Astrocyte (in vitro differentiated cells and primary cell): ENCODE data around the gene CHPT1. TPM values are rescaled to one million over a fixed set of nuclear protein-coding genes. Genes with fewer than 3 reads are reported as not detected.

ENCODE experiments used
- DNase-seq: peaks from one replicate; pipeline ENCODE4 v3.0.0-alpha.2; 2010; ENCODE audit warnings: low read depth
- FAIRE-seq: peaks from 2 replicates; lab custom pipeline; 2011; peaks lifted over from hg19 to GRCh38; lab: Jason Lieb, UNC
- H2AFZ ChIP-seq: 2 replicates; pipeline ENCODE4 v1.6.0; 2012; ENCODE audit warnings: low read depth, low read length, inconsistent platforms
- H3K27ac ChIP-seq: 2 replicates; pipeline ENCODE4 v1.5.1; 2011; ENCODE audit warnings: low read depth, low read length, inconsistent platforms
- H3K27me3 ChIP-seq: 2 replicates; pipeline ENCODE4 v1.6.0; 2011; ENCODE audit warnings: low read length, inconsistent platforms; ENCODE audit not compliant: insufficient read depth
- H3K36me3 ChIP-seq: 2 replicates; pipeline ENCODE4 v1.5.1; 2011; ENCODE audit warnings: low read length, inconsistent platforms; ENCODE audit not compliant: insufficient read depth
- H3K4me1 ChIP-seq: 2 replicates; pipeline ENCODE4 v1.5.1; 2011; ENCODE audit warnings: low read length, inconsistent platforms; ENCODE audit not compliant: insufficient read depth
- H3K4me2 ChIP-seq: 2 replicates; pipeline ENCODE4 v1.6.0; 2012; ENCODE audit warnings: low read length, inconsistent platforms
- H3K4me3 ChIP-seq: 2 replicates; pipeline ENCODE4 v1.5.1; 2011; ENCODE audit warnings: low read depth, mild to moderate bottlenecking, low read length, inconsistent platforms; ENCODE audit not compliant: insufficient read depth
- H3K79me2 ChIP-seq: 2 replicates; pipeline ENCODE4 v1.6.0; 2012; ENCODE audit warnings: mild to moderate bottlenecking, low read length, inconsistent platforms; ENCODE audit not compliant: insufficient read depth
- H3K9ac ChIP-seq: 2 replicates; pipeline ENCODE4 v1.6.0; 2012; ENCODE audit warnings: mild to moderate bottlenecking, low read length, inconsistent platforms
- H3K9me3 ChIP-seq: 2 replicates; pipeline ENCODE4 v1.5.1; 2012; ENCODE audit warnings: low read depth, mild to moderate bottlenecking, low read length, inconsistent platforms; ENCODE audit not compliant: insufficient read depth
- H4K20me1 ChIP-seq: 2 replicates; pipeline ENCODE4 v1.6.0; 2012; ENCODE audit warnings: low read length, inconsistent platforms; ENCODE audit not compliant: insufficient read depth
- H3K27ac Mint-ChIP-seq: one replicate; pipeline ENCODE4 v1.8.0; 2021; ENCODE audit warnings: mild to moderate bottlenecking, mixed read lengths; ENCODE audit not compliant: unreplicated experiment
- H3K27me3 Mint-ChIP-seq: one replicate; pipeline ENCODE4 v1.8.0; 2021; ENCODE audit warnings: low read depth, mixed read lengths; ENCODE audit not compliant: unreplicated experiment
- H3K36me3 Mint-ChIP-seq: one replicate; pipeline ENCODE4 v1.8.0; 2021; ENCODE audit warnings: low read depth, mixed read lengths; ENCODE audit not compliant: unreplicated experiment
- H3K4me1 Mint-ChIP-seq: one replicate; pipeline ENCODE4 v1.8.0; 2021; ENCODE audit warnings: low read depth, mixed read lengths; ENCODE audit not compliant: unreplicated experiment
- H3K4me3 Mint-ChIP-seq: one replicate; pipeline ENCODE4 v1.8.0; 2021; ENCODE audit warnings: mild to moderate bottlenecking, moderate library complexity, mixed read lengths; ENCODE audit not compliant: unreplicated experiment
- H3K9me3 Mint-ChIP-seq: one replicate; pipeline ENCODE4 v1.8.0; 2021; ENCODE audit warnings: mild to moderate bottlenecking, mixed read lengths; ENCODE audit not compliant: unreplicated experiment
- CTCF ChIP-seq: IDR thresholded peaks from 2 replicates; pipeline ENCODE4 v1.5.1; 2011; ENCODE audit warnings: low read depth, mild to moderate bottlenecking, inconsistent platforms, low read length, moderate library complexity; ENCODE audit not compliant: insufficient read depth
- EZH2 ChIP-seq: IDR thresholded peaks from 2 replicates; pipeline ENCODE4 v1.6.1; 2012; ENCODE audit warnings: mild to moderate bottlenecking, low read length, inconsistent platforms; ENCODE audit not compliant: insufficient read depth
- total RNA-seq: library from RNA; stranded (reverse); gene quantifications from 2 replicates; pipeline ENCODE4 v1.2.1, GENCODE V29; 2021

Gene CHPT1
- total RNA-seq, 1 donor from 2014 or later: 22.2 TPM

DNA sequence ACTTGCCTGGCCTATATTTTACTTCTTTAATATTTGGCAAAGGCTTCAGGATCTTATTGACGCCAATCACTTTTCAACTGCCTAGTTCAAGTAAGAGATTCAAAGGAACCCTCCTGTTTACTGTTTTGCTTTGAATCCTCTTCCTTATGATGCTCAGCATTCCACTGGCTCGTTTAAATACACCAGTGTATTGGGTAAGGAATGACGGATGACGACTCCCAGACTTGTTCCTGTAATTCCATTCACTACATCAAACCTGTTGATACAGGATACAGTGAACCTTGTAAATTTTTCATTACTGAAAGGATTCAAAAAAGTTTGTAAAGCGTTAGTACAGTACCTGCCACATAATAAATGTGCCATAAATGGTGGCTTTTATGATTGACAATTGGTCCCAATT lies 43.5 kb downstream of the CHPT1 start:
- H3K4me3 ChIP-seq: no peak overlapping the region
- Mint-ChIP-seq H3K27me3 (no peaks in the 10 kb centered on the region), H3K36me3 (peaks cover 5% of the 10 kb centered on the region), H3K9me3 (no peaks in the 10 kb centered on the region), H3K4me3 (no peak overlapping the region), H3K27ac (no peak overlapping the region), H3K4me1 (peaks cover 3% of the 10 kb centered on the region)
- FAIRE-seq (no peak), DNase-seq (no peak)
- peaks cover 3% of the 10 kb centered on the region for H3K36me3 ChIP-seq
- no peaks in the 10 kb centered on the region for H4K20me1 ChIP-seq
- H3K4me1 ChIP-seq: no peaks in the 10 kb centered on the region
- H3K4me2 ChIP-seq: no peak overlapping the region
- H3K79me2 ChIP-seq: no peaks in the 10 kb centered on the region
- H3K27me3 ChIP-seq: no peaks in the 10 kb centered on the region
- no peak overlapping the region for H2AFZ ChIP-seq
- TF ChIP-seq EZH2 (no peak), CTCF (no peak)
- no peak overlapping the region for H3K9ac ChIP-seq
- no peaks in the 10 kb centered on the region for H3K9me3 ChIP-seq
- H3K27ac ChIP-seq: no peak overlapping the region

- FAIRE-seq (no peak), DNase-seq (no peak)
- Mint-ChIP-seq H3K36me3 (peaks cover 5% of the 10 kb centered on the region), H3K27ac (no peak overlapping the region), H3K4me3 (no peak overlapping the region), H3K9me3 (no peaks in the 10 kb centered on the region), H3K4me1 (peaks cover 11% of the 10 kb centered on the region), H3K27me3 (no peaks in the 10 kb centered on the region)
- Histone ChIP-seq H3K4me3 (no peak overlapping the region), H4K20me1 (no peaks in the 10 kb centered on the region), H3K36me3 (peaks cover 10% of the 10 kb centered on the region), H3K79me2 (no peaks in the 10 kb centered on the region), H3K4me1 (no peaks in the 10 kb centered on the region), H3K9ac (no peak overlapping the region), H3K9me3 (no peaks in the 10 kb centered on the region), H3K27me3 (no peaks in the 10 kb centered on the region), H2AFZ (no peak overlapping the region), H3K4me2 (no peak overlapping the region), H3K27ac (no peak overlapping the region)
- TF ChIP-seq CTCF (no peak), EZH2 (no peak)
Observed at GRCh38 chr12:101743242-101743641, 45.8 kb downstream of the CHPT1 start.

DNA sequence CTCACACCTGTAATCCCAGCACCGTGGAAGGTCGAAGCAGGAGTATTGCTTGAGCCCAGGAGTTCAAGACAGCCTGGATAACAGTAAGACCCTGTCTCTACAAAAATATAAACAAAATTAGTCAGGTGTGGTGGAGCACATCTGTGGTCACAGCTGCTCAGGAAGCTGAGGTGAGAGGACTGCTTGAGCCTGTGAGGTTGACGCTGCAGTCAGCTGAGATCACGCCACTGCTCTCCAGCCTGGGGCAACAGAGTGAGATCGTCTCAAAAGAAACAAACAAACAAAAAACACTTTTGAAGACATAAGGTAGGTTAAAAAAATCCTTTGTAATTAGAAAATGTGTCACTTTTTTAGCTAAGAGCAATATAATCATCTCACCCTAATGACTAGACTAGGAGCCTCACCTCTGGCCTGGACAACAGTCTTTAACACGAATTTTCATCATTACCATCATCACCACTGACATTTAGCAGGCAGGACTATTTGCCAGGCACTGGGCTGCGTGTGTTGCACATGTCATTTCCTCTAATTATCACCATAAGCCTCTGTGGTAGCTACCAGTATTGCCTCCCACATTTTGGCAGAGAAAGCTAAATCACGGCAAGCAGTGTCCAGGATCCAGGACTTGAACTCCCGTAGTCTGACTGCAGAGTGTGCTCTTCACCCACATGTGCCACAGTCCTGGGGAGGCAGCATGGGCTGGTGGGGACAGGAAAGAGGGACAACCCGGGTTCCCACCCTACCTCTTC lies 46.5 kb downstream of the CHPT1 start:
- Histone ChIP-seq H3K9ac (no peak overlapping the region), H3K4me3 (no peak overlapping the region), H3K27me3 (no peaks in the 10 kb centered on the region), H3K27ac (no peak overlapping the region), H4K20me1 (no peaks in the 10 kb centered on the region), H3K36me3 (peaks cover 10% of the 10 kb centered on the region), H3K4me1 (no peaks in the 10 kb centered on the region), H3K79me2 (no peaks in the 10 kb centered on the region), H3K4me2 (no peak overlapping the region), H2AFZ (no peak overlapping the region), H3K9me3 (no peaks in the 10 kb centered on the region)
- H3K27ac Mint-ChIP-seq: no peak overlapping the region
- H3K4me3 Mint-ChIP-seq: no peak overlapping the region
- no peak for DNase-seq
- no peaks in the 10 kb centered on the region for H3K9me3 Mint-ChIP-seq
- peaks cover 11% of the 10 kb centered on the region for H3K4me1 Mint-ChIP-seq
- peaks cover 8% of the 10 kb centered on the region for H3K36me3 Mint-ChIP-seq
- TF ChIP-seq CTCF (no peak), EZH2 (no peak)
- FAIRE-seq: no peak
- H3K27me3 Mint-ChIP-seq: no peaks in the 10 kb centered on the region
